K562 (cell line): ENCODE data around the gene NINJ2. TPM values are rescaled to one million over a fixed set of nuclear protein-coding genes. Genes with fewer than 3 reads are reported as not detected.

ENCODE experiments used
- ATAC-seq: fragments of 200-7000 bp; cut with Tn5 transposase; 3 replicates; pipeline ENCODE4 v1.9.1; 2020; ENCODE audit warnings: moderate library complexity
- BruUV-seq: library from RNA; stranded (reverse); fragments of 400-500 nt; replicated peaks from 2 replicates; lab custom pipeline; 2021; lab: Mats Ljungman, UMichigan
- CTCF ChIA-PET: fragments of 300-600 bp; formaldehyde crosslinking; extraction: SDS; loops from one replicate; lab custom pipeline; 2021; ENCODE audit warnings: low intra/inter-chr PET ratio; lab: Yijun Ruan, JAX
- POLR2A ChIA-PET: fragments of 300-600, 350-650 bp; sonication (Branson Sonifier 250); formaldehyde crosslinking; extraction: SDS; loops from one replicate; lab custom pipeline; 2021; ENCODE audit warnings: antibody characterized with exemption, inconsistent platforms; lab: Yijun Ruan, JAX
- DNase-seq, 4 experiments: peaks; one replicate each; pipeline versions ENCODE4 v3.0.0 to v3.0.0-alpha.2; 2011 to 2018; ENCODE audit warnings: low spot score in 3 of 4, mixed read lengths in 3 of 4; ENCODE audit errors: extremely low read depth in 1 of 4
- FAIRE-seq: peaks from 2 replicates; lab custom pipeline; 2011; peaks lifted over from hg19 to GRCh38; lab: Jason Lieb, UNC
- H2AFZ ChIP-seq: 2 replicates; pipeline ENCODE4 v1.6.0; 2011; ENCODE audit warnings: low read depth, low read length, control low read depth, inconsistent platforms
- H3K27ac ChIP-seq: fragments of 200-600 bp; 3 replicates; pipeline ENCODE4 v1.8.0; 2011; ENCODE audit warnings: low read depth, mild to moderate bottlenecking, control low read depth, inconsistent platforms, low read length, moderate library complexity, mixed read lengths; ENCODE audit errors: extremely low read depth
- H3K27me3 ChIP-seq, 2 experiments: fragments of 300-600 bp in 1 of 2; 2 replicates in 1 of 2; 3 replicates in 1 of 2; pipeline versions ENCODE4 v1.6.0 to v1.8.0; 2011; ENCODE audit warnings: inconsistent platforms in 2 of 2, low read length in 2 of 2, mild to moderate bottlenecking in 1 of 2, mixed read lengths in 1 of 2, moderate library complexity in 1 of 2; ENCODE audit not compliant: control insufficient read depth in 2 of 2, insufficient read depth in 2 of 2
- H3K36me3 ChIP-seq: fragments of 300-600 bp; 3 replicates; pipeline ENCODE4 v1.8.0; 2011; ENCODE audit warnings: mild to moderate bottlenecking, low read length, inconsistent platforms; ENCODE audit not compliant: control insufficient read depth, insufficient read depth
- H3K4me1 ChIP-seq, 2 experiments: fragments of 200-600 bp in 1 of 2; replicated peaks in 1 of 2; 2 replicates in 1 of 2; 3 replicates in 1 of 2; pipeline versions ENCODE4 v1.5.1 to v1.8.0; 2011; ENCODE audit warnings: inconsistent platforms in 2 of 2, low read length in 2 of 2, mild to moderate bottlenecking in 1 of 2, mixed read lengths in 1 of 2, moderate library complexity in 1 of 2; ENCODE audit not compliant: control insufficient read depth in 2 of 2, insufficient read depth in 2 of 2
- H3K4me2 ChIP-seq: 2 replicates; pipeline ENCODE4 v1.6.1; 2011; ENCODE audit warnings: low read length, control low read depth, inconsistent platforms, mixed read lengths; ENCODE audit not compliant: insufficient read depth
- H3K4me3 ChIP-seq: fragments of 200-600 bp; sonication (generic), shearing (Covaris generic); 2 replicates; pipeline ENCODE4 v1.5.1; 2016; ENCODE audit warnings: control low read depth, inconsistent platforms
- H3K79me2 ChIP-seq: fragments of 200-600 bp; 3 replicates; pipeline ENCODE4 v1.8.0; 2011; ENCODE audit warnings: low read length, inconsistent platforms; ENCODE audit not compliant: control insufficient read depth, insufficient read depth
- H3K9ac ChIP-seq, 2 experiments: 2 replicates each; pipeline versions ENCODE4 v1.6.0 to v1.6.1; 2011; ENCODE audit warnings: low read depth in 2 of 2, low read length in 2 of 2, control low read depth in 1 of 2, inconsistent platforms in 1 of 2, mild to moderate bottlenecking in 1 of 2, mixed read lengths in 1 of 2; ENCODE audit not compliant: insufficient read depth in 1 of 2
- H3K9me1 ChIP-seq: one replicate; pipeline ENCODE4 v1.6.0; 2011; ENCODE audit warnings: inconsistent platforms, mild to moderate bottlenecking, low read length, moderate library complexity; ENCODE audit not compliant: control insufficient read depth, insufficient read depth
- H3K9me3 ChIP-seq: replicated peaks from 2 replicates; pipeline ENCODE4 v1.5.1; 2011; ENCODE audit warnings: low read depth, low read length, inconsistent platforms; ENCODE audit not compliant: control insufficient read depth, insufficient read depth
- H4K20me1 ChIP-seq: replicated peaks from 2 replicates; pipeline ENCODE4 v1.6.1; 2011; ENCODE audit warnings: low read length, inconsistent platforms, mixed read lengths; ENCODE audit not compliant: control insufficient read depth, insufficient read depth
- DPF2 ChIP-seq: fragments of 450-650 bp; IDR thresholded peaks from 2 replicates; pipeline ENCODE4 v1.6.1; 2016
- EWSR1 ChIP-seq: fragments of 450-650 bp; IDR thresholded peaks from 2 replicates; pipeline ENCODE4 v1.6.1; 2018; ENCODE audit warnings: borderline replicate concordance, mild to moderate bottlenecking, low read depth, moderate library complexity; ENCODE audit not compliant: partially characterized antibody
- PHTF2 ChIP-seq: fragments of 250-450 bp; sonication (Bioruptor Pico); IDR thresholded peaks from 2 replicates; pipeline ENCODE4 v1.5.0; 2021; ENCODE audit warnings: mild to moderate bottlenecking
- SMARCA4 ChIP-seq: fragments of 450-650 bp; IDR thresholded peaks from 2 replicates; pipeline ENCODE4 v1.6.1; 2016
- ZSCAN32 ChIP-seq: fragments of 450-650 bp; formaldehyde crosslinking; IDR thresholded peaks from 2 replicates; pipeline ENCODE4 v1.4.0; 2020; ENCODE audit warnings: mild to moderate bottlenecking, moderate library complexity
- WGBS: fragments of 100-300 bp; shearing (Covaris generic); methylation state at CpG from one replicate; pipeline ENCODE4 v1.1.6; 2016; ENCODE audit warnings: low coverage, mixed read lengths; ENCODE audit not compliant: insufficient coverage; ENCODE audit errors: missing lambda C conversion rate; 5-methylcytosine and 5-hydroxymethylcytosine counted together
- in situ Hi-C: fragments of 300-500 bp; cut with MboI; formaldehyde crosslinking; loops from 4 replicates; pipeline ENCODE4 v1.15.0; 2018; ENCODE audit warnings: inconsistent platforms, mixed read lengths
- intact Hi-C: fragments of 100-400 bp; cut with micrococcal nuclease; formaldehyde crosslinking; loops from 2 replicates; pipeline ENCODE4 v1.14.2; 2022
- polyA plus RNA-seq, 8 experiments: library from polyadenylated mRNA; depleted of rRNA in 4 of 8; stranded (reverse) in 5 of 8; unstranded in 3 of 8; fragments of >200 nt; fragmentation: Nextera tagmentation in 2 of 8; fragmentation: Illumina TruSeq in 1 of 8; extraction: Ambion mirVana in 2 of 8; extraction: Trizol in 1 of 8; gene quantifications; 2 replicates each; pipeline versions ENCODE4 v1.2.1 to v1.2.3, GENCODE V29; 2011 to 2014; ENCODE audit warnings: inconsistent platforms in 1 of 8, missing spikeins in 1 of 8
- total RNA-seq, 7 experiments: library from RNA; depleted of rRNA in 6 of 7; stranded (reverse); fragments of >200 nt in 6 of 7; fragmentation: Illumina TruSeq in 2 of 7; extraction: Trizol in 2 of 7; gene quantifications; 2 replicates each; pipeline versions ENCODE4 v1.2.1 to v1.2.3, GENCODE V29; 2011 to 2021; ENCODE audit warnings: low replicate concordance in 1 of 7

The NINJ2 gene
- total and polyA plus RNA-seq, 9 of the 15 experiments (the other 6 are each of a cell fraction or from before 2014, with no cell fraction given), result 2.6 to 16.0 (median 4.5) TPM

GRCh38 chr12:704516-705242 lies 41.4 kb upstream of the NINJ2 start:
- no peaks in the 10 kb centered on the region for H3K9me1 ChIP-seq
- no peaks in the 10 kb centered on the region for H3K36me3 ChIP-seq
- no TSS peak for BruUV-seq
- WGBS, result 47% methylated on average over 4 of the region's 5 CpGs
- FAIRE-seq (no peak), ATAC-seq (no peak), DNase-seq (no peak)
- in situ Hi-C loops (no loop called here), intact Hi-C loops (no loop called here)
- no peak overlapping the region; a peak in 1 of 4 replicates for H3K9ac ChIP-seq
- no peak for TF ChIP-seq PHTF2 (CRISPR knock-in tag)
- TF ChIP-seq DPF2, result no peak
- no peak for TF ChIP-seq SMARCA4
- TF ChIP-seq ZSCAN32 (CRISPR knock-in tag), result no peak
- TF ChIP-seq EWSR1, result no peak
- no peak overlapping the region for H3K4me3 ChIP-seq
- ChIA-PET POLR2A (interaction anchor here (0.6 kb wide), 2 partner anchors 25 to 127 kb away, joined by 3 to 4 read pairs; no protein-coding TSS in a partner anchor), CTCF (no interaction called here)
- no peaks in the 10 kb centered on the region for H3K79me2 ChIP-seq
- H2AFZ ChIP-seq, result no peak overlapping the region
- H4K20me1 ChIP-seq, result no peaks in the 10 kb centered on the region
- H3K9me3 ChIP-seq, result no peaks in the 10 kb centered on the region
- no peaks in the 10 kb centered on the region; a peak in 1 of 5 replicates for H3K4me1 ChIP-seq
- H3K27ac ChIP-seq, result no peak overlapping the region
- no peak overlapping the region for H3K4me2 ChIP-seq
- no peaks in the 10 kb centered on the region for H3K27me3 ChIP-seq
